T-cell (primary cell): Measurements from ENCODE around the gene CCNY. TPM values are rescaled to one million over a fixed set of nuclear protein-coding genes. Genes with fewer than 3 reads are reported as not detected.

Experiments
- ATAC-seq, 4 experiments: fragments of 200-7000 bp in 3 of 4; fragments of 150-1000 bp in 1 of 4; cut with Tn5 transposase; replicated peaks in 1 of 4; 1 replicate in 3 of 4; 2 replicates in 1 of 4; pipeline ENCODE4 v1.10.0; 2021; ENCODE audit warnings: moderate library complexity in 3 of 4, mild to moderate bottlenecking in 2 of 4, moderate number of reproducible peaks in 1 of 4
- CTCF ChIA-PET, 2 donors: fragments of 300-600 bp; sonication (Branson Sonifier 250); formaldehyde crosslinking; loops; one replicate each; lab custom pipeline; 2022; ENCODE audit warnings: antibody characterized with exemption in 2 of 2; lab: Charles Lee
- POLR2A ChIA-PET, 2 donors: fragments of 300-600 bp; sonication (Branson Sonifier 250); formaldehyde crosslinking; loops; one replicate each; lab custom pipeline; 2022; ENCODE audit warnings: antibody characterized with exemption in 2 of 2; lab: Charles Lee
- DNase-seq, 35 experiments: peaks; one replicate each; pipeline versions ENCODE4 v3.0.0 to v3.0.0-alpha.2; 2013 to 2023
- H3K27ac ChIP-seq: one replicate; pipeline ENCODE4 v1.5.1; 2013; ENCODE audit warnings: low read length
- H3K27me3 ChIP-seq, 2 experiments: replicated peaks in 1 of 2; 1 replicate in 1 of 2; 2 replicates in 1 of 2; pipeline versions ENCODE4 v1.6.1 to v1.7.0; 2013; ENCODE audit warnings: low read length in 1 of 2, mixed read lengths in 1 of 2; ENCODE audit not compliant: control insufficient read depth in 2 of 2, insufficient read depth in 2 of 2; ENCODE audit errors: extremely low read depth in 1 of 2
- H3K36me3 ChIP-seq, 2 donors: 1 replicate in 1 of 2; 2 replicates in 1 of 2; pipeline versions ENCODE4 v1.6.1 to v1.7.0; 2013; ENCODE audit warnings: low read length in 1 of 2; ENCODE audit not compliant: control insufficient read depth in 2 of 2, insufficient read depth in 1 of 2; ENCODE audit errors: extremely low read depth in 1 of 2
- H3K4me1 ChIP-seq, 2 experiments: 1 replicate in 1 of 2; 2 replicates in 1 of 2; pipeline versions ENCODE4 v1.6.1 to v1.7.0; 2013; ENCODE audit warnings: low read length in 2 of 2, mixed read lengths in 1 of 2; ENCODE audit not compliant: insufficient read depth in 2 of 2, control insufficient read depth in 1 of 2; ENCODE audit errors: extremely low read depth in 1 of 2
- H3K4me3 ChIP-seq, 2 donors: 1 replicate in 1 of 2; 2 replicates in 1 of 2; pipeline versions ENCODE4 v1.5.1 to v1.7.0; 2013; ENCODE audit warnings: mild to moderate bottlenecking in 2 of 2, low read length in 1 of 2, moderate library complexity in 1 of 2; ENCODE audit not compliant: control insufficient read depth in 1 of 2; ENCODE audit errors: extremely low read depth in 1 of 2
- H3K9me3 ChIP-seq: 2 replicates; pipeline ENCODE4 v1.7.0; 2013
- H3K27ac Mint-ChIP-seq, 2 donors: one replicate each; pipeline ENCODE4 v1.8.0; 2020 to 2021; ENCODE audit warnings: mild to moderate bottlenecking in 2 of 2, mixed read lengths in 2 of 2
- H3K27me3 Mint-ChIP-seq, 2 donors: one replicate each; pipeline ENCODE4 v1.8.0; 2021 to 2022; ENCODE audit warnings: mixed read lengths in 2 of 2
- H3K36me3 Mint-ChIP-seq: one replicate; pipeline ENCODE4 v1.8.0; 2021; ENCODE audit warnings: mixed read lengths
- H3K4me1 Mint-ChIP-seq, 3 donors: one replicate each; pipeline ENCODE4 v1.8.0; 2020 to 2022; ENCODE audit warnings: mixed read lengths in 3 of 3, mild to moderate bottlenecking in 1 of 3
- H3K4me3 Mint-ChIP-seq, 3 donors: one replicate each; pipeline ENCODE4 v1.8.0; 2020 to 2022; ENCODE audit warnings: mild to moderate bottlenecking in 3 of 3, mixed read lengths in 3 of 3, moderate library complexity in 3 of 3
- H3K9me3 Mint-ChIP-seq, 3 donors: one replicate each; pipeline ENCODE4 v1.8.0; 2020 to 2022; ENCODE audit warnings: mixed read lengths in 3 of 3
- WGBS: methylation state at CpG from one replicate; pipeline ENCODE4 v1.1.5; 2013; ENCODE audit warnings: missing lambda C conversion rate; ENCODE audit not compliant: insufficient coverage; 5-methylcytosine and 5-hydroxymethylcytosine counted together
- total RNA-seq, 35 experiments: library from RNA in 6 of 35; stranded (reverse) in 6 of 35; fragments of 120-200 nt in 1 of 35; gene quantifications; one replicate each; pipeline versions ENCODE4 v1.2.1 to v1.2.4 and lab custom pipeline; 2013 to 2026

The CCNY gene
- total RNA-seq, 5 donors from 2014 or later (not counting 1 experiment from before 2014, with no cell fraction given), result 62.5 to 75.2 (median 62.8) TPM

DNA sequence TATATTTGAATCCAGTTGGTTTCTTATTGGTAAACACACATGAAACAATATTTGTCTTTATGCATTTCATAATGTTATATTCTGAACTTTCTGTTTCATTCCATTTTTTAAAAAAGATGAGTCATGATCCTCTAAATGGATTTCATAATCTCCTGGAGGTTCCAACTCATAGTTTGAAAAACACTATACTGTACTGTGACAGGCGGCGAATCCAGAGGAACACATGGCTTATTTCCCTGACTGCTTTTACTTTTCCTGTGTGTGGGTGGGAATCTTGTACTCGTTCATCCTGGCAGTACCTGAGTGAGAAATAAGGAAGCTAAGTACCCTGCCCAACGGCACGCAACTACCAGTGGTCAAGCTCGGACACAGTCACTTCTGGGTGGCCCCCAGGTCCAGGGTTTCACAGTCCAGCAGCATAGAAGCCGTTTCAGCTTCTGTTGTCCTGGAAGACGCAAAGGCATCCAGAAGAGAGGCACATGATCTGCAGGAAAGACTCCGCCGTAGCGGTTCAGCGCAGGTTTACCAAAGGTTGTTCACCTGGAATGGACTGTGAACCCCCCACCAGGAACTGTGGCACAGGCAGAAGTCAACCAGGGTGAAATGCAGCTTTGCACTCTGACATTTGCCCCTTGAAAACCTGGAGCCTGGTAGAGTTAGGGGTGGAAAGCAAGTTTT lies 117.7 kb downstream of the CCNY start:
- H3K9me3 Mint-ChIP-seq, result no peaks in the 10 kb centered on the region
- Histone ChIP-seq H3K9me3 (no peaks in the 10 kb centered on the region), H3K4me1 (peaks cover 54 to 65% of the 10 kb centered on the region in 2 experiments), H3K27me3 (no peaks in the 10 kb centered on the region), H3K36me3 (no peaks in the 10 kb centered on the region), H3K27ac (no peak overlapping the region), H3K4me3 (no peak overlapping the region)
- ChIA-PET CTCF (interaction anchor here (0.6 kb wide), 2 partner anchors 11 to 73 kb away, joined by 3 to 4 read pairs; no protein-coding TSS in a partner anchor), POLR2A (interaction anchor here in 1 of 2 donors (0.7 kb wide), 1 partner anchor 80 kb away, joined by 3 read pairs; no protein-coding TSS in a partner anchor)
- 98% methylated on average over 8 of the region's 12 CpGs for WGBS
- H3K4me3 Mint-ChIP-seq, result no peak overlapping the region
- H3K27ac Mint-ChIP-seq, result no peak overlapping the region
- DNase-seq (no peak), ATAC-seq (no peak)
- peaks cover 42 to 85% (median 69%) of the 10 kb centered on the region in 3 donors for H3K4me1 Mint-ChIP-seq
- peaks cover 16% of the 10 kb centered on the region for H3K36me3 Mint-ChIP-seq
- H3K27me3 Mint-ChIP-seq, result no peaks in the 10 kb centered on the region

DNA sequence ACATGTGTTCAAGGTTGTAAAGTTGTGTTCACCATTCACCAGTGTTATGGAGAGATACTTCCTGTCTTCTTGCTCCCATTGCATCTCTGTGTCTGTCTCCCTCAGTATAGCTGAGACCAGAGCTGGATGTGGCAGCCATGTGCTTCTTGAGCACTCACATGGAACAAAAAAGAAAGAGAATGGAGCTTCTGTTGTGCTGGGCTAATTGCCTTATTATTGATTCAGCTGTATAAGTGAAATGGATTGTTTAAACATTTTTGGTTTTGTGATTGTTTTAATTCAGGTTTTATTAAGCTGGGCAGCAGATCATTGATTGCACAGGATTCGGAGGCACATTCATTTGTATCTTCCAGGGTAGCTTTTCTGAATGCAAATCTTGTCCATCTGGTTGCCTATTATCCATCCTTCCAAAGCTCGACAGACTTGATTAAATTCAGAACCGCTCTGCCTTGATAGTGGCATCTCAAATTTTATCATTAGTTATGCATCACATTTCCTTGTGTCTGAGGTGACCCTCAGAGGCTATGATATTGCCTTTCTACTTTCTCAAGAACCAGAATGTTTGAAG lies 119.9 kb downstream of the CCNY start:
- ChIA-PET CTCF (interaction anchor here in 1 of 2 donors (0.6 kb wide), 1 partner anchor 34 kb away, joined by 6 read pairs; no protein-coding TSS in a partner anchor), POLR2A (interaction anchor here in 1 of 2 donors (1.0 kb wide), 1 partner anchor 261 kb away, joined by 3 read pairs; no protein-coding TSS in a partner anchor)
- peaks cover 43 to 57% of the 10 kb centered on the region in 2 experiments for H3K4me1 ChIP-seq
- no peaks in the 10 kb centered on the region for H3K9me3 ChIP-seq
- no peak overlapping the region for H3K4me3 ChIP-seq
- H3K36me3 Mint-ChIP-seq, result peaks cover 16% of the 10 kb centered on the region
- no peaks in the 10 kb centered on the region for H3K36me3 ChIP-seq
- H3K27ac Mint-ChIP-seq, result peak overlapping the region in 1 of 2 donors; percentile 22
- 83% methylated on average over 1 of the region's 3 CpGs for WGBS
- DNase-seq (no peak), ATAC-seq (peak in 1 of 4 experiments; percentile 36)
- H3K27ac ChIP-seq, result no peak overlapping the region
- H3K4me1 Mint-ChIP-seq, result peaks cover 20 to 81% (median 47%) of the 10 kb centered on the region in 3 donors
- peak overlapping the region in 1 of 3 donors; percentile 45 for H3K4me3 Mint-ChIP-seq
- no peaks in the 10 kb centered on the region for H3K27me3 Mint-ChIP-seq
- no peaks in the 10 kb centered on the region for H3K27me3 ChIP-seq
- no peaks in the 10 kb centered on the region for H3K9me3 Mint-ChIP-seq

DNA sequence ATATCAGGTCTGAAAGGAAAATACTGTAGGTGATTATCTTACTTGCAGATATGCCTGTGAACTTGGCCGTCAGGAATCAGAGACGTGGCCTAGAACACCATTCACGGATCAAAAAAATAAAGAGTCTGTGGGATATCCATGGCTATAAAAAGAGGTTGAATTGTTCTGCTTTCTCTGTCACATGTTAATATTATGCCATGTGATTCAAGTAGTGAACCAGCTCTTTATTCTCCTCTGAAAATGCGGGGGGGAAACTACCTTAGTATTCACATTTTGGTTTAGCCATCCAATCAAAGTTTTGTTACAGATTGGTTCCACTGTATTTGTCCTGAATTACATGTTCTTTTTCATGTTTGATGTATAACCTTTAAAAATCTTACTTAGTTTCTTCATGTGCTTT lies 120.5 kb downstream of the CCNY start:
- H3K27me3 ChIP-seq, result no peaks in the 10 kb centered on the region
- peak overlapping the region in 1 of 3 donors; percentile 13 for H3K4me3 Mint-ChIP-seq
- 100% methylated on average over 3 of the region's 4 CpGs for WGBS
- ATAC-seq (no peak), DNase-seq (no peak)
- H3K4me1 ChIP-seq, result peaks cover 41 to 54% of the 10 kb centered on the region in 2 experiments
- no peaks in the 10 kb centered on the region for H3K36me3 ChIP-seq
- ChIA-PET POLR2A (no interaction called here), CTCF (no interaction called here)
- H3K36me3 Mint-ChIP-seq, result peaks cover 16% of the 10 kb centered on the region
- H3K27ac ChIP-seq, result no peak overlapping the region
- no peaks in the 10 kb centered on the region for H3K9me3 ChIP-seq
- H3K9me3 Mint-ChIP-seq, result no peaks in the 10 kb centered on the region
- H3K4me1 Mint-ChIP-seq, result peaks cover 15 to 76% (median 41%) of the 10 kb centered on the region in 3 donors
- no peaks in the 10 kb centered on the region for H3K27me3 Mint-ChIP-seq
- peak overlapping the region in 1 of 2 donors; percentile 20 for H3K27ac Mint-ChIP-seq
- H3K4me3 ChIP-seq, result no peak overlapping the region

DNA sequence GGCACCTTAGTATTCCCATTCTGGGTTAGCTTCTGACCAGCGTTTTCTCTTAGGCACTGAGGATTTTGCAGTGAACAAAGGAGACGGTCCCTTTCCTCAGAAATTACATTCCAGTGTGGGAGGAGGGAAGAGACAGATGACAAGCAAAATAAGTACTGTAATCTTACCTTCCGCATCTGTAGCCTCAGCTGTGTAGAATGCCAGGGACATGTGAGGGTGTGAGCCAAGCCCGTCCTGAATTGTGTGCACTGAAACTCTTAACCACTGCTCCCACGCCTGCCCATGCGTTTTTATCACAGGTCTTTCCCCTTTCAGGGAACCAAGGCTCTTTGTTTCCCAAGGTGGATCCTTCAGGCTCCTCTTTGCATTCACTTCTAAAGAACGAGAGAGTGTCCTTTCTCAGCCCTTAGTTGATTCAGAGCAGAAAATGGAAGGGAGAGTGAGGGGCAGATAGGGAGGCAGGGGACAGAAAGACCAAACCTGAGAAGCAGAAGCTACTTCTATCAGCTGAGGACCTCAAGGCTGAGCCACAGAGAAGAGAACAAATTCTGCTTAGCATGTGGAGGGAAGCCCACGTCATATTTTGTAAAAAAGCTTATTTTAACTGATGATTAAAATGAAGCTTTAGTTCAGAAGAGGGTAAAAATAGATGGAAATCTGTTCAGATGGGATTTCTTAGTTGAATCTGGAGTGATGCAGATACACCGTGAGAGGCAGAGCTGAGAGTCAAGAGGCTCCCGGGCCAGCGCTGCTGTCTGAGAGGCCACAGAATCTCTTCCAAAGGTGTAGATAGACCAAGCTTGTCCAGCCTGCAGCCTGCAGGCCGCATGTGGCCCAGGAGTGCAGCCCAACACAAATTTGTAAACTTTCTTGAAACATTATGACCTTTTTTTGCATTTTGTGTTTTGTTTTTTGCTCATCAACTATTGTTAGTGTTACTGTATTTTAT lies 122.5 kb downstream of the CCNY start:
- DNase-seq (no peak), ATAC-seq (peak in 1 of 4 experiments; percentile 12)
- 86% methylated on average over 7 of the region's 12 CpGs for WGBS
- no peak overlapping the region for H3K27ac ChIP-seq
- no peaks in the 10 kb centered on the region for H3K27me3 ChIP-seq
- Mint-ChIP-seq H3K27me3 (no peaks in the 10 kb centered on the region), H3K27ac (peak overlapping the region; percentile 71 to 89), H3K9me3 (no peaks in the 10 kb centered on the region), H3K4me3 (peak overlapping the region in 2 of 3 donors; percentile 13 to 77), H3K4me1 (peaks cover 5 to 65% (median 27%) of the 10 kb centered on the region in 3 donors), H3K36me3 (peaks cover 15% of the 10 kb centered on the region)
- H3K4me1 ChIP-seq, result peaks cover 54 to 66% of the 10 kb centered on the region in 2 experiments
- no peaks in the 10 kb centered on the region for H3K9me3 ChIP-seq
- H3K36me3 ChIP-seq, result no peaks in the 10 kb centered on the region
- POLR2A ChIA-PET, result interaction anchor here in 1 of 2 donors (0.5 kb wide), 1 partner anchor 367 kb away, joined by 3 read pairs; no protein-coding TSS in a partner anchor
- no peak overlapping the region for H3K4me3 ChIP-seq
- CTCF ChIA-PET, result interaction anchor here in 1 of 2 donors (0.7 kb wide), 1 partner anchor 69 kb away, joined by 7 read pairs; no protein-coding TSS in a partner anchor

GRCh38 chr10:35459449-35459847 lies 123.1 kb downstream of the CCNY start:
- ChIA-PET CTCF (no interaction called here), POLR2A (no interaction called here)
- Histone ChIP-seq H3K9me3 (no peaks in the 10 kb centered on the region), H3K27ac (no peak overlapping the region), H3K4me3 (no peak overlapping the region), H3K27me3 (no peaks in the 10 kb centered on the region), H3K4me1 (peaks cover 58 to 66% of the 10 kb centered on the region in 2 experiments), H3K36me3 (no peaks in the 10 kb centered on the region)
- Mint-ChIP-seq H3K4me1 (peaks cover 0 to 59% (median 20%) of the 10 kb centered on the region in 3 donors), H3K27me3 (no peaks in the 10 kb centered on the region), H3K36me3 (peaks cover 12% of the 10 kb centered on the region), H3K9me3 (no peaks in the 10 kb centered on the region), H3K27ac (peak overlapping the region; percentile 71 to 89), H3K4me3 (peak overlapping the region in 2 of 3 donors; percentile 13 to 77)
- ATAC-seq, result peak; percentile 50 to 88 (median 84)
- DNase-seq, result no peak
- 40% methylated on average over 1 of the region's 2 CpGs for WGBS
